ENCODE measurements around the gene SMIM15. TPM values are rescaled to one million over a fixed set of nuclear protein-coding genes. Genes with fewer than 3 reads are reported as not detected.
"Not testable (repeated sequence)": the region's sequence is repeated elsewhere in the genome, so short reads cannot be mapped to it uniquely, and the experiment has no call there.

The SMIM15 gene, protein sequence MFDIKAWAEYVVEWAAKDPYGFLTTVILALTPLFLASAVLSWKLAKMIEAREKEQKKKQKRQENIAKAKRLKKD
- 10 to 100 TPM; 43.2 to 89.3 (median 56.2) TPM for polyA plus RNA-seq
- long read RNA-seq, donor 1, transcript SMIM15-201 (3 exons, 2,889 nt), result major isoform, 73 of 75 reads
- long read RNA-seq, donor 1, partial matches to known transcripts, result 0 of 75 reads
- long read RNA-seq, donor 1, other reads (novel, unspliced or antisense), result 0 of 75 reads
- long read RNA-seq, donor 2, transcript SMIM15-201 (3 exons, 2,889 nt), result major isoform, 8 of 8 reads
- long read RNA-seq, donor 2, partial matches to known transcripts, result 0 of 8 reads
- long read RNA-seq, donor 2, other reads (novel, unspliced or antisense), result 0 of 8 reads
- long read RNA-seq, donor 3, transcript SMIM15-201 (3 exons, 2,889 nt), result major isoform, 17 of 17 reads
- long read RNA-seq, donor 3, partial matches to known transcripts, result 0 of 17 reads
- long read RNA-seq, donor 3, other reads (novel, unspliced or antisense), result 0 of 17 reads
- long read RNA-seq, donor 4, partial matches to known transcripts, result 0 of 1 reads
- long read RNA-seq, donor 4, other reads (novel, unspliced or antisense), result 0 of 1 reads
- long read RNA-seq, donor 5, transcript SMIM15-201 (3 exons, 2,889 nt), result major isoform, 8 of 8 reads
- long read RNA-seq, donor 5, partial matches to known transcripts, result 0 of 8 reads
- long read RNA-seq, donor 5, other reads (novel, unspliced or antisense), result 0 of 8 reads
- long read RNA-seq, donor 6, transcript SMIM15-201 (3 exons, 2,889 nt), result major isoform, 28 of 29 reads
- long read RNA-seq, donor 6, partial matches to known transcripts, result 0 of 29 reads
- long read RNA-seq, donor 6, other reads (novel, unspliced or antisense), result 0 of 29 reads
- long read RNA-seq, donor 7, transcript SMIM15-201 (3 exons, 2,889 nt), result major isoform, 33 of 33 reads
- long read RNA-seq, donor 7, partial matches to known transcripts, result 0 of 33 reads
- long read RNA-seq, donor 7, other reads (novel, unspliced or antisense), result 0 of 33 reads
- long read RNA-seq, donor 8, partial matches to known transcripts, result 0 of 4 reads
- long read RNA-seq, donor 8, other reads (novel, unspliced or antisense), result 0 of 4 reads
- long read RNA-seq, donor 9, transcript SMIM15-201 (3 exons, 2,889 nt), result major isoform, 8 of 8 reads
- long read RNA-seq, donor 9, partial matches to known transcripts, result 0 of 8 reads
- long read RNA-seq, donor 9, other reads (novel, unspliced or antisense), result 0 of 8 reads
- long read RNA-seq, donor 10, transcript SMIM15-201 (3 exons, 2,889 nt), result major isoform, 47 of 48 reads
- long read RNA-seq, donor 10, partial matches to known transcripts, result 0 of 48 reads
- long read RNA-seq, donor 10, other reads (novel, unspliced or antisense), result 0 of 48 reads

DNA sequence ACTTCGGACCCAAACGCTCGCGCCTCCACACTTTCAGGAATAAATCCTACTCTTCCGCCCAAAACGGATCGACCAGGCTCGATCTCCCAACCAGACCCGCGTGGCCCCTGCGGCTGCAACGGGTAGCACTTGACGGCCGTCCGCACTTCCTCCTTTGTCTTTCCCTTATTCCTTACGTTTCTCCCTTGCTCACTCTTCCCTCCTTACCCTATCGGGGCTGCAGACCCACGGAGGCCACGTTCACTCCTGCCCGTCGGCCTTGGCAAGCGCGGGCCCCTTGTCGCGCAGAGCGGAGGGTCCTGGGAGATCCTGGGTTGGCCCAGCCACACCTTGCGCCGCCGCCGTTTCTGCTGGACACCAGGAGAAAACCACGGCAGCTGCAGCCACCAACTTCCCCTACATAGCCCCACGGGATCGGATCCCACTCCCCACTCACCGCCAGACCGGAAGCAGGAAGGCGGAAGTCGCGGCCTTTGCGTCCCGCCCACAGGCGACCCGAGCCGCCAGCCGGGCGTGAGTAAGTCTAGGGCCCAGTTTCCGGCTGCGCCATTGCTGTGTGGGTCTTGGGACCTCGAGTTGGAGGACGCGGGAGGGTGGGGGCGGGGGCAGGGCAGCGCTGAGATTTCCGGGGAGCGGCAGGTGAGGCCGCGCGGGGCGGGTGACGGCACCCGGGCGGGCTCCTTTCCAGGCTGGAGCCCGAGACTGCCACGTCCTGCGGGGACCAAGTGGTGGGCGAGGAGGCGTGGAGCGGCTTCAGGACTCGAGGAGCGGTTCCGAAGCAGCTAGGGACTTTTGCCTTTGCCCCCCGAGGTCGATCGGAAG, at the start of gene SMIM15:
Gene SMIM15, minus strand, starts transcription at position 459 of the 822 bp plus-strand sequence. CDS start 2,297 bp downstream, outside the sequence.
- Histone ChIP-seq H3K27me3 (ENCODE audit: control insufficient read depth in 3 of 3, insufficient read depth in 3 of 3, low read length in 3 of 3) (no peaks in the 10 kb centered on the region), H3K9me3 (ENCODE audit: control insufficient read depth in 2 of 2, insufficient read depth in 1 of 2, low read depth in 1 of 2, low read length in 1 of 2) (no peaks in the 10 kb centered on the region), H3K36me3 (ENCODE audit: control insufficient read depth in 3 of 3, insufficient read depth in 2 of 3, low read depth in 1 of 3, low read length in 3 of 3) (peaks cover 2 to 5% (median 4%) of the 10 kb centered on the region in 3 donors), H3K4me3 (ENCODE audit: low read depth in 1 of 3, low read length in 3 of 3) (peak within 1 kb of the TSS; percentile 80 to 95 (median 82)), H3K27ac (ENCODE audit: low read depth in 1 of 3, low read length in 2 of 3) (peak within 1 kb of the TSS; percentile 92 to 97 (median 96)), H3K4me1 (ENCODE audit: control insufficient read depth in 3 of 3, insufficient read depth in 2 of 3, low read depth in 1 of 3, low read length in 2 of 3) (peaks cover 0 to 8% (median 4%) of the 10 kb centered on the region in 3 donors)
- FAIRE-seq (no peak), DNase-seq (peak; percentile 93 to 97)
- WGBS, 3 donors, result 0 to 1% (median 1%) methylated on average over 68 to 73 of the region's 73 CpGs

DNA sequence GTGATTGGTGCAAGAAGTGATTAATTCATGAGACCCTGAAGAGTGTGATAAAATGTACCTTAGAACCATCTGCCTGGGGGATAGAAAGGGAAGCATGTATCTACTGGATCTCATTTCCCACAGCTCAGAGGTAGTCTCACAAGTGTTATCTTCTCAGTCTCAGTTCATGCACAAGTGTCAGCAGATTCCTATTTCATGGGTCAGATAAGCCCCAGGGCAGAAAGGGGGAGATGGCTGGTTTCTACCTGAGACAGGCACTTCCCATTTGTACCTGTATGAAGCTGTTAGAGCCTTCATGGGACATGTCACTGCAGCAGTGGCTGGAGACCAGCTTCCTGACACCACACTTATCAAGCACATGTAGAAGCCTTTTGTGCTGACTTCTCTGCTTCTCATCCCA, 45.6 kb upstream of the SMIM15 start:
- H3K27me3 ChIP-seq (ENCODE audit: control insufficient read depth in 3 of 3, insufficient read depth in 3 of 3, low read length in 3 of 3), result no peaks in the 10 kb centered on the region
- DNase-seq (no peak), FAIRE-seq (no peak)
- peaks cover 0 to 24% of the 10 kb centered on the region in 2 donors for H3K9me3 ChIP-seq (ENCODE audit: control insufficient read depth in 2 of 2, insufficient read depth in 1 of 2, low read depth in 1 of 2, low read length in 1 of 2)
- H3K36me3 ChIP-seq (ENCODE audit: control insufficient read depth in 3 of 3, insufficient read depth in 2 of 3, low read depth in 1 of 3, low read length in 3 of 3), result no peaks in the 10 kb centered on the region
- no peaks in the 10 kb centered on the region for H3K4me1 ChIP-seq (ENCODE audit: control insufficient read depth in 3 of 3, insufficient read depth in 2 of 3, low read depth in 1 of 3, low read length in 2 of 3)
- H3K4me3 ChIP-seq (ENCODE audit: low read depth in 1 of 3, low read length in 3 of 3), result no peak overlapping the region
- H3K27ac ChIP-seq (ENCODE audit: low read depth in 1 of 3, low read length in 2 of 3), result no peak overlapping the region

DNA sequence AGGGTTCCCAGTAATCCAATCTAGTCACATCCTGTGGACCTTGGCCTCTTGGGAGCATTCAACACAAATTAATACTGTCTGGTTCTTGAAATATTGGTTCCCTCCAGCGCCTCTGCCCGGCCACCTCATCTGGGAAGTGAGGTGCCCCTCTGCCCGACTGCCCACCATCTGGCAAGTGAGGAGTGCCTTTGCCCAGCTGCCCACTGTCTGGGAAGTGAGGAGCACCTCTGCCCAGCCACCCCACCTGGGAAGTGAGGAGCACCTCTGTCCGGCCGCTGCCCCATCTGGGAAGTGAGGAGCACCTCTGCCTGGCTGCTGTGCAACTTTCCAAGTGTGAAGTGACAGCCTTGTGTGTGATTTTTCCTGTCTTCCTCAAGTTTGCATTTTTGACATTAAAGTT, 42.7 kb upstream of the SMIM15 start:
- 88 to 95% (median 90%) methylated on average over 5 of the region's 5 CpGs for WGBS, 3 donors
- Histone ChIP-seq H3K27me3 (ENCODE audit: control insufficient read depth in 3 of 3, insufficient read depth in 3 of 3, low read length in 3 of 3) (peaks cover 0 to 3% (median 0%) of the 10 kb centered on the region in 3 donors), H3K4me1 (ENCODE audit: control insufficient read depth in 3 of 3, insufficient read depth in 2 of 3, low read depth in 1 of 3, low read length in 2 of 3) (no peaks in the 10 kb centered on the region), H3K9me3 (ENCODE audit: control insufficient read depth in 2 of 2, insufficient read depth in 1 of 2, low read depth in 1 of 2, low read length in 1 of 2) (peaks cover 0 to 21% of the 10 kb centered on the region in 2 donors), H3K36me3 (ENCODE audit: control insufficient read depth in 3 of 3, insufficient read depth in 2 of 3, low read depth in 1 of 3, low read length in 3 of 3) (no peaks in the 10 kb centered on the region), H3K27ac (ENCODE audit: low read depth in 1 of 3, low read length in 2 of 3) (no peak overlapping the region), H3K4me3 (ENCODE audit: low read depth in 1 of 3, low read length in 3 of 3) (no peak overlapping the region)
- no peak for DNase-seq
- no peak for FAIRE-seq

DNA sequence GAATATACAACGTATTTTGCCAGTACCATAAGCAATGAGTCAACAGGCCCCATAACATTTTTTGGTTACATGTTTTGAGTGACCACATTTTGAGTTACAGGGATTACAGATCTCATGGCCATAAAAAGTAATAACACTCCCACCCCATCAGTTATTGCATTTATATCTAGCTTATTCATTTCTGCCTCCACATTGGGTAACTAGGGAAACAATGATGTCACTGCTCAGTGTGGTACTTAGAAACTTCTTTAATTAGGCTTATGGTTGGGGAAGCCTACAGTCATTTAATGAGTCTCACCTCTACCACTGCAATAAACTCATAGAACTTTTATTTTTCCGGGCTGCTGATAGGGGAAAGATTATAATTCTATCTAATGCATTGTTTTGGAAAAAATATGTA, 39.9 kb upstream of the SMIM15 start:
- WGBS, 3 donors, result 57 to 73% (median 70%) methylated on average over 2 of the region's 2 CpGs
- H3K27me3 ChIP-seq (ENCODE audit: control insufficient read depth in 3 of 3, insufficient read depth in 3 of 3, low read length in 3 of 3), result peaks cover 0 to 3% (median 0%) of the 10 kb centered on the region in 3 donors
- FAIRE-seq (no peak), DNase-seq (no peak)
- no peak overlapping the region for H3K27ac ChIP-seq (ENCODE audit: low read depth in 1 of 3, low read length in 2 of 3)
- no peaks in the 10 kb centered on the region for H3K4me1 ChIP-seq (ENCODE audit: control insufficient read depth in 3 of 3, insufficient read depth in 2 of 3, low read depth in 1 of 3, low read length in 2 of 3)
- no peak overlapping the region for H3K4me3 ChIP-seq (ENCODE audit: low read depth in 1 of 3, low read length in 3 of 3)
- peaks cover 0 to 13% of the 10 kb centered on the region in 2 donors for H3K9me3 ChIP-seq (ENCODE audit: control insufficient read depth in 2 of 2, insufficient read depth in 1 of 2, low read depth in 1 of 2, low read length in 1 of 2)
- no peaks in the 10 kb centered on the region for H3K36me3 ChIP-seq (ENCODE audit: control insufficient read depth in 3 of 3, insufficient read depth in 2 of 3, low read depth in 1 of 3, low read length in 3 of 3)

DNA sequence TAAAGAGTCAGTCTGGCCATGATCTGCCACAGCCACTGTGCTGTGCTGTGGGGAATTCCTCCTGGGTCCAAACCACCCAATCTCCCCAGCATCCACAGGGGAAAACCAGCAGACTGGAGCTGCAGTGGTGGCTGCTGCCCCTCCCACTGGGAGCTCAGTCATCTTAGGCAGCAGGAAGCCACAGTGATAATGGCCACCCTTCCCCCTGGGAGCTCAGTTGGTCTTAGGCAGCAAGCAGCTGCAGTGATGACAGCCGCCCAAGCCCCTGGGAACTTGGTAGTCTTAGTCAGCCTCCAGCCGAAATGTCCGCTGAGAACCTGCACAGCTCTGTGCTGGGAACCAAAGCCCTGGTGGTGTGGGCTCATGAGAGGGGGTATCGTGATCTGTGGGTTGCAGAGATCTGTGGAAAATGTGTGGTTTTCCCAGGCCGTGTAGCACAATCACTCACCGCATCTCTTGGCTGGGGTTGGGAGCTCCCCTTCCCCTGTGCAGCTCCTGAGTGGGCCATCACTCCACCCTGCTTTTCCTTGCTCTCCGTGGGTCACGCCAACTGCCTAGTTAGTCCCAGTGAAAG, 38.4 kb upstream of the SMIM15 start:
- H3K4me3 ChIP-seq (ENCODE audit: low read depth in 1 of 3, low read length in 3 of 3), result no peak overlapping the region
- H3K4me1 ChIP-seq (ENCODE audit: control insufficient read depth in 3 of 3, insufficient read depth in 2 of 3, low read depth in 1 of 3, low read length in 2 of 3), result no peaks in the 10 kb centered on the region
- peaks cover 0 to 3% (median 0%) of the 10 kb centered on the region in 3 donors for H3K27me3 ChIP-seq (ENCODE audit: control insufficient read depth in 3 of 3, insufficient read depth in 3 of 3, low read length in 3 of 3)
- peaks cover 0 to 10% of the 10 kb centered on the region in 2 donors for H3K9me3 ChIP-seq (ENCODE audit: control insufficient read depth in 2 of 2, insufficient read depth in 1 of 2, low read depth in 1 of 2, low read length in 1 of 2)
- H3K27ac ChIP-seq (ENCODE audit: low read depth in 1 of 3, low read length in 2 of 3), result no peak overlapping the region
- DNase-seq, result no peak
- WGBS, 3 donors, result 86 to 96% (median 87%) methylated on average over 8 of the region's 8 CpGs
- FAIRE-seq, result no peak
- H3K36me3 ChIP-seq (ENCODE audit: control insufficient read depth in 3 of 3, insufficient read depth in 2 of 3, low read depth in 1 of 3, low read length in 3 of 3), result no peaks in the 10 kb centered on the region

DNA sequence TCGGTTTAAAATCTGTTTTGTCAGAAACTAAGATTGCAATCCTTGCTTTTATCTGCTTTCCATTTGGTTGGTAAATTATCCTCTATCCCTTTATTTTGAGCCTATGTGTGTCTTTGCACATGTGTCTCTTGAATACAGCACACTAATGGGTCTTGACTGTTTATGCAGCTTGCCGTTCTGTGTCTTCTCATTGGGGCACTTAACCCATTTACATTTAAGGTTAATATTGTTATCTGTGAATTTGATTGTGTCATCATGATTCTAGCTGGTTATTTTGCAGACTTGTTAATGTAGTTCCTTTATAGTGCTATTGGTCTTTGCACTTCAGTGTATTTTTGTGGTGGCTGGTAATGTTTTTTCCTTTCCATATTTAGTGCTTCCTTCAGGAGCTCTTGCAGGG, 36.3 kb upstream of the SMIM15 start:
- no peaks in the 10 kb centered on the region for H3K36me3 ChIP-seq (ENCODE audit: control insufficient read depth in 3 of 3, insufficient read depth in 2 of 3, low read depth in 1 of 3, low read length in 3 of 3)
- H3K4me1 ChIP-seq (ENCODE audit: control insufficient read depth in 3 of 3, insufficient read depth in 2 of 3, low read depth in 1 of 3, low read length in 2 of 3), result no peaks in the 10 kb centered on the region
- H3K9me3 ChIP-seq (ENCODE audit: control insufficient read depth in 2 of 2, insufficient read depth in 1 of 2, low read depth in 1 of 2, low read length in 1 of 2), result peaks cover 0 to 5% of the 10 kb centered on the region in 2 donors
- DNase-seq (no peak), FAIRE-seq (no peak)
- WGBS, 3 donors, result 90 to 97% (median 91%) methylated on average over 2 of the region's 2 CpGs
- H3K4me3 ChIP-seq (ENCODE audit: low read depth in 1 of 3, low read length in 3 of 3), result no peak overlapping the region
- H3K27me3 ChIP-seq (ENCODE audit: control insufficient read depth in 3 of 3, insufficient read depth in 3 of 3, low read length in 3 of 3), result peaks cover 0 to 3% (median 0%) of the 10 kb centered on the region in 3 donors
- no peak overlapping the region for H3K27ac ChIP-seq (ENCODE audit: low read depth in 1 of 3, low read length in 2 of 3)

DNA sequence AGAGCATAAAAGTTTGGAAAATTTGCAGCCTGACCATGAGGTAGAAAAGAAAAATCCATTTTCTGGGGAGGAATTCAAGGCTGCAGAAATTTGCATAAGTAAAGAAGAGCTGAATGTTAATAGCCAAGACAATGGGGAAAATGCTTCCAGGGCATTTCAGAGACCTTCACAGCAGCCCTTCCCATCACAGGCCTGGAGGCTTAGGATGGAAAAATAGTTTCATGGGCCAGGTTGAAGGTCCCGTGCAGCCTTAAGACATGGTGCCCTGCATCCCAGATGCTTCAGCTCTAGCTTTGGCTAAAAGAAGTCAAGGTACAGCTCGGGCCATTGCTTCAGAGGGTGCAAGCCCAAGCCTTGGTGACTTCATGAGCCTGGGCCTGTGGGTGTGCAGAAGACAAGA, 25.6 kb upstream of the SMIM15 start:
- not testable (repeated sequence) for H3K9me3 ChIP-seq (ENCODE audit: control insufficient read depth in 2 of 2, insufficient read depth in 1 of 2, low read depth in 1 of 2, low read length in 1 of 2); H3K4me3 ChIP-seq (ENCODE audit: low read depth in 1 of 3, low read length in 3 of 3); DNase-seq; H3K27me3 ChIP-seq (ENCODE audit: control insufficient read depth in 3 of 3, insufficient read depth in 3 of 3, low read length in 3 of 3); H3K27ac ChIP-seq (ENCODE audit: low read depth in 1 of 3, low read length in 2 of 3); H3K36me3 ChIP-seq (ENCODE audit: control insufficient read depth in 3 of 3, insufficient read depth in 2 of 3, low read depth in 1 of 3, low read length in 3 of 3); FAIRE-seq; H3K4me1 ChIP-seq (ENCODE audit: control insufficient read depth in 3 of 3, insufficient read depth in 2 of 3, low read depth in 1 of 3, low read length in 2 of 3)
- 84 to 94% (median 92%) methylated on average over 2 of the region's 2 CpGs for WGBS, 3 donors
